HL-60 (cell line): ENCODE data around the gene TIAM1.

Source experiments
- DNase-seq, 2 experiments: peaks; one replicate each; pipeline ENCODE4 v3.0.0-alpha.2; 2010 to 2020; ENCODE audit warnings: low read depth in 1 of 2, low spot score in 1 of 2
- H3K27ac ChIP-seq: fragments of 250-450 bp; sonication (Bioruptor Pico); replicated peaks from 2 replicates; pipeline ENCODE4 v1.5.1; 2020; ENCODE audit warnings: mild to moderate bottlenecking, moderate library complexity
- H3K27me3 ChIP-seq: fragments of 250-450 bp; sonication (Bioruptor Pico); 2 replicates; pipeline ENCODE4 v1.5.1; 2021; ENCODE audit warnings: mild to moderate bottlenecking, moderate library complexity; ENCODE audit not compliant: insufficient read depth, poor library complexity, severe bottlenecking
- H3K4me3 ChIP-seq: replicated peaks from 2 replicates; pipeline ENCODE4 v1.5.1; 2011; ENCODE audit warnings: mild to moderate bottlenecking, control low read depth, low read length; ENCODE audit not compliant: insufficient read depth
- CTCF ChIP-seq: IDR thresholded peaks from one replicate; pipeline ENCODE4 v1.5.1; 2011; ENCODE audit warnings: low read length, control low read depth, inconsistent platforms; ENCODE audit not compliant: insufficient read depth
- GABPA ChIP-seq: IDR thresholded peaks from 2 replicates; pipeline ENCODE4 v1.6.1; 2012; ENCODE audit warnings: low read depth
- POLR2AphosphoS5 ChIP-seq: IDR thresholded peaks from 2 replicates; pipeline ENCODE4 v1.6.1; 2012; ENCODE audit warnings: low read depth
- REST ChIP-seq: IDR thresholded peaks from 2 replicates; pipeline ENCODE4 v1.6.1; 2012; ENCODE audit warnings: low read depth; ENCODE audit not compliant: insufficient replicate concordance
- SPI1 ChIP-seq: IDR thresholded peaks from 2 replicates; pipeline ENCODE4 v1.6.1; 2012; ENCODE audit warnings: low read depth, mild to moderate bottlenecking, borderline replicate concordance

TIAM1 gene

GRCh38 chr21:31176080-31176551 lies 167.9 kb downstream of the TIAM1 start:
- TF ChIP-seq CTCF: no peak
- TF ChIP-seq GABPA: no peak
- no peak for TF ChIP-seq SPI1
- no peak for TF ChIP-seq POLR2AphosphoS5
- no peak overlapping the region for H3K4me3 ChIP-seq
- peaks cover 11% of the 10 kb centered on the region for H3K27me3 ChIP-seq
- no peak overlapping the region for H3K27ac ChIP-seq
- DNase-seq: no peak

GRCh38 chr21:31173881-31174555 lies 170.0 kb downstream of the TIAM1 start:
- DNase-seq: no peak
- Histone ChIP-seq H3K27me3 (peaks cover 9% of the 10 kb centered on the region), H3K4me3 (no peak overlapping the region), H3K27ac (no peak overlapping the region)
- TF ChIP-seq POLR2AphosphoS5 (no peak), REST (no peak), SPI1 (no peak), CTCF (no peak), GABPA (no peak)

- DNase-seq: no peak
- Histone ChIP-seq H3K27ac (no peak overlapping the region), H3K27me3 (peaks cover 9% of the 10 kb centered on the region), H3K4me3 (no peak overlapping the region)
- no peak for TF ChIP-seq CTCF
- TF ChIP-seq POLR2AphosphoS5: no peak
- no peak for TF ChIP-seq SPI1
- no peak for TF ChIP-seq REST
- TF ChIP-seq GABPA: no peak
Observed at GRCh38 chr21:31172328-31172727, 171.7 kb downstream of the TIAM1 start.
